Upper lobe of left lung (tissue), 4 donors: ENCODE data around the gene OSBPL2.

Experiments
- CTCF ChIP-seq, 6 experiments: fragments of 450-650 bp in 4 of 6; fragments of 200-600 bp in 2 of 6; sonication (generic) in 2 of 6; IDR thresholded peaks; one replicate each; pipeline ENCODE4 v1.5.1; 2016 to 2019; ENCODE audit warnings: antibody characterized with exemption in 6 of 6
- POLR2AphosphoS5 ChIP-seq, 2 donors: sonication (generic); formaldehyde crosslinking; IDR thresholded peaks; one replicate each; pipeline ENCODE4 v1.5.1; 2017; ENCODE audit warnings: antibody characterized with exemption in 2 of 2

- TF ChIP-seq CTCF (IDR thresholded peaks at IDR 0.05) (no peak), POLR2AphosphoS5 (IDR thresholded peaks at IDR 0.05) (no peak)
These were observed 39.4 kb upstream of the OSBPL2 start for GRCh38 chr20:62198931-62199330.
